Endodermal cell (in vitro differentiated cells): ENCODE data around the gene MTG1. TPM values are rescaled to one million over a fixed set of nuclear protein-coding genes. Genes with fewer than 3 reads are reported as not detected.

Experiments
- DNase-seq: peaks from one replicate; pipeline ENCODE4 v3.0.0-alpha.2; 2017
- H3K27ac ChIP-seq: 2 replicates; pipeline ENCODE4 v1.5.1; 2013; ENCODE audit warnings: mild to moderate bottlenecking, low read depth, low read length, moderate library complexity
- H3K27me3 ChIP-seq: 2 replicates; pipeline ENCODE4 v1.6.1; 2013; ENCODE audit warnings: mild to moderate bottlenecking, low read length, moderate library complexity; ENCODE audit not compliant: insufficient read depth, control insufficient read depth, poor library complexity, severe bottlenecking
- H3K36me3 ChIP-seq: 2 replicates; pipeline ENCODE4 v1.7.0; 2013; ENCODE audit warnings: mild to moderate bottlenecking, low read length, moderate library complexity; ENCODE audit not compliant: control insufficient read depth, insufficient read depth
- H3K4me1 ChIP-seq: one replicate; pipeline ENCODE4 v1.7.0; 2013; ENCODE audit warnings: low read length; ENCODE audit not compliant: control insufficient read depth, insufficient read depth
- H3K4me3 ChIP-seq: 2 replicates; pipeline ENCODE4 v1.5.1; 2013; ENCODE audit warnings: mild to moderate bottlenecking, low read length, moderate library complexity
- H3K9ac ChIP-seq: 2 replicates; pipeline ENCODE4 v1.6.1; 2013; ENCODE audit warnings: mild to moderate bottlenecking, low read length, moderate library complexity; ENCODE audit not compliant: poor library complexity, severe bottlenecking; ENCODE audit errors: extremely low read depth
- H3K9me3 ChIP-seq: 2 replicates; pipeline ENCODE4 v1.6.1; 2013; ENCODE audit warnings: mild to moderate bottlenecking, low read length, moderate library complexity; ENCODE audit not compliant: control insufficient read depth
- H3K27ac Mint-ChIP-seq: 2 replicates; pipeline ENCODE4 v1.8.0; 2020; ENCODE audit warnings: mixed read lengths
- H3K27me3 Mint-ChIP-seq: 2 replicates; pipeline ENCODE4 v1.8.0; 2021; ENCODE audit warnings: mild to moderate bottlenecking, mixed read lengths; ENCODE audit not compliant: insufficient read depth
- H3K36me3 Mint-ChIP-seq: 2 replicates; pipeline ENCODE4 v1.8.0; 2020; ENCODE audit warnings: low read depth, mixed read lengths
- H3K4me1 Mint-ChIP-seq: 2 replicates; pipeline ENCODE4 v1.8.0; 2020; ENCODE audit warnings: mixed read lengths
- H3K4me3 Mint-ChIP-seq: 2 replicates; pipeline ENCODE4 v1.8.0; 2020; ENCODE audit warnings: mild to moderate bottlenecking, moderate library complexity, mixed read lengths
- H3K9me3 Mint-ChIP-seq: 2 replicates; pipeline ENCODE4 v1.8.0; 2020; ENCODE audit warnings: mild to moderate bottlenecking, mixed read lengths
- WGBS, 2 experiments: methylation state at CpG; one replicate each; pipeline versions ENCODE4 v1.1.5 to v1.1.7; 2013; ENCODE audit warnings: missing lambda C conversion rate in 2 of 2, mixed read lengths in 1 of 2; ENCODE audit not compliant: insufficient coverage in 1 of 2, insufficient read length in 1 of 2; 5-methylcytosine and 5-hydroxymethylcytosine counted together
- total RNA-seq, 2 donors: library from RNA; stranded (reverse); fragmentation: NEBNext Ultra II Directional in 1 of 2; extraction: Animal tissue kit (Norgen Biotek cat#: 25700) in 1 of 2; gene quantifications; 2 replicates in 1 of 2; 3 replicates in 1 of 2; pipeline ENCODE4 v1.2.1, GENCODE V29; 2021
- TF ChIP-seq, protein P1 (sequence below): fragments of 200-600 bp; sonication (generic); conservative IDR thresholded peaks from 2 replicates; pipeline ENCODE4 v1.5.0; 2021; ENCODE audit warnings: antibody characterized with exemption, mild to moderate bottlenecking

The MTG1 gene
- total RNA-seq, 2 donors from 2014 or later = 71.3 to 86.0 TPM

DNA sequence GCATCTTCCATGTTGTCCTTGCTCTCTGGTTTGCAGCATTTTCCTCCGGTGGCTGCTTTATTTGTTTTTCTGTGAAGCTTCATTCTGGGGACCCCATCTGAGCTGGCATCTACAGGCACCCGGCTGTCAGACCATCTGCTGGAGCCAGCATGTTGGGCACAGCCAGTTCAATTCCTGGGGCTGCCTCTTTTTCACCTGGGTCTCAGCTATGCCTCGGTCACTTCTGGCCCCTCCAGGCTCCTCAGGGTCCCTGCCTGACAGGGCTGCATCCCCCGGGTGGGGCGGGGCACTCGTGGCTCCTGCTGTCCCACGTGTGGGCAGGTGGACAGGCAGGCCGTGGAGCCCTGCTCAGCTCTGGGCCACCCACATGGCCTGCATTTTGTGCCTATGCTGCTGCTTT, 67.9 kb downstream of the MTG1 start:
- H3K36me3 ChIP-seq = no peaks in the 10 kb centered on the region
- no peak for DNase-seq
- Mint-ChIP-seq H3K9me3 (peaks cover 78% of the 10 kb centered on the region), H3K27ac (no peak overlapping the region), H3K36me3 (peaks cover 2% of the 10 kb centered on the region), H3K4me3 (no peak overlapping the region), H3K4me1 (no peaks in the 10 kb centered on the region), H3K27me3 (no peaks in the 10 kb centered on the region)
- H3K9me3 ChIP-seq = peaks cover 15% of the 10 kb centered on the region
- H3K27ac ChIP-seq = no peak overlapping the region
- H3K4me3 ChIP-seq = no peak overlapping the region
- WGBS, 2 experiments = 65 to 69% methylated on average over 7 to 8 of the region's 8 CpGs
- no peaks in the 10 kb centered on the region for H3K4me1 ChIP-seq
- H3K27me3 ChIP-seq = no peaks in the 10 kb centered on the region
- TF ChIP-seq, protein P1, sequence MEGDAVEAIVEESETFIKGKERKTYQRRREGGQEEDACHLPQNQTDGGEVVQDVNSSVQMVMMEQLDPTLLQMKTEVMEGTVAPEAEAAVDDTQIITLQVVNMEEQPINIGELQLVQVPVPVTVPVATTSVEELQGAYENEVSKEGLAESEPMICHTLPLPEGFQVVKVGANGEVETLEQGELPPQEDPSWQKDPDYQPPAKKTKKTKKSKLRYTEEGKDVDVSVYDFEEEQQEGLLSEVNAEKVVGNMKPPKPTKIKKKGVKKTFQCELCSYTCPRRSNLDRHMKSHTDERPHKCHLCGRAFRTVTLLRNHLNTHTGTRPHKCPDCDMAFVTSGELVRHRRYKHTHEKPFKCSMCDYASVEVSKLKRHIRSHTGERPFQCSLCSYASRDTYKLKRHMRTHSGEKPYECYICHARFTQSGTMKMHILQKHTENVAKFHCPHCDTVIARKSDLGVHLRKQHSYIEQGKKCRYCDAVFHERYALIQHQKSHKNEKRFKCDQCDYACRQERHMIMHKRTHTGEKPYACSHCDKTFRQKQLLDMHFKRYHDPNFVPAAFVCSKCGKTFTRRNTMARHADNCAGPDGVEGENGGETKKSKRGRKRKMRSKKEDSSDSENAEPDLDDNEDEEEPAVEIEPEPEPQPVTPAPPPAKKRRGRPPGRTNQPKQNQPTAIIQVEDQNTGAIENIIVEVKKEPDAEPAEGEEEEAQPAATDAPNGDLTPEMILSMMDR = no peak
- H3K9ac ChIP-seq = no peak overlapping the region

DNA sequence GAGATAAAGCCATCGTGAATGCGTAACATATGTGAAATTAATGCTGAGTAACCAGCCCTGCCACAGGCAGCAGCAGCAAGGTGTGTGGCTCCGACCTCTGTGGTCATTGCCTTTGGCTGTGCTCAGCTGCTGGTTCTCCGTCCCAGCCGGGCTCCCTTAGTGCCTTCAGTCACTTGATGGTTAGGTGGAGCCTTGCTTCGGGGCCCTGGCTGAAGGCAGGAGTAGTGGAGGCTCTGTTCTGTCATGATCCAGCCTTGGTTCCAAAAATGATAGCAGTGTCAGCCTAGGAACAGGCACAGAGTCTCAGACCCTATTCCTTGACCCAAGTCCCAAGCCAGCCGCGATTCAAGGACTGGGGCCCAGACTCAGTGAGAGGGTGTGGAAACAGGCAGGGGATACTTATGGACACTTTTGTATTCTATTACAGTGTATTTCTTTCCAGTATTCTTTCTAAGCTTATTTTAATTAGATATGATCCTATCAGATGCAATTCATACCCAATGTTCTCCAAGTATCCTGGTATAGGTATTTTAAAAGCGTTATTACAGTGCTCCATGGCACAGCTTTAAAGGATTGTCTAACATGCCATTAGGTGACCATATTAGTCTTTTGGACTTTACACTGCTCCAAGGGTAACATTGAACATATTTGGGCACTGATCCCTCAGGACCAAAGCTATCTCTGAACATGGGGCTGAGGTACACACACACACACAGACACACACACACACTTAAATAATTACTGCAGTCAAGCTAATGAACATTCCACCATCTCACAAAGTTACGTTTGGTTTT, 68.8 kb downstream of the MTG1 start:
- TF ChIP-seq, protein P1 = no peak
- Mint-ChIP-seq H3K4me1 (no peaks in the 10 kb centered on the region), H3K4me3 (no peak overlapping the region), H3K27me3 (no peaks in the 10 kb centered on the region), H3K27ac (no peak overlapping the region), H3K36me3 (peaks cover 3% of the 10 kb centered on the region), H3K9me3 (peaks cover 80% of the 10 kb centered on the region)
- H3K4me3 ChIP-seq = no peak overlapping the region
- no peaks in the 10 kb centered on the region for H3K4me1 ChIP-seq
- H3K36me3 ChIP-seq = no peaks in the 10 kb centered on the region
- H3K9me3 ChIP-seq = peaks cover 15% of the 10 kb centered on the region
- no peak overlapping the region for H3K27ac ChIP-seq
- H3K9ac ChIP-seq = no peak overlapping the region
- H3K27me3 ChIP-seq = no peaks in the 10 kb centered on the region
- DNase-seq = no peak
- WGBS, 2 experiments = 80 to 85% methylated on average over 8 to 10 of the region's 10 CpGs

DNA sequence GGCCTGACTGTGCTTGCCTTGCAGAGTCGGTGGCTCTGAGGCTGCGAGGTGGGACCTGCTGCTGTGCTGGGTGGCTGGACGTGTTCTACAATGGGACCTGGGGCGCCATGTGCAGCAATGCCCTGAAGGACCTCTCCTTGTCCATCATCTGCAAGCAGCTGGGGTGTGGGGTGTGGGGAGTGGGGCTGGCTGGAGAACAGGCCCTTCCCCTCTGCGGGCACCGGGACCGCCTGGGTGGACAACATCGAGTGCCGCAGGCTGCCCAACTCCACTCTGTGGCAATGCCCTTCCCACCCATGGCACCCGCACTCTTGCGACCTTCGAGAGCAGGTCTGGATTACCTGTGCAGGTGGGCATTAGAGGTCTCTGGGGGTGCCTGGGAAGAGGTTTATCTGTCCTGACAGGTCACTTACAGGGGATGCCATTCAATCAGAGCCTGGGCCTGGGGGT, 70.7 kb downstream of the MTG1 start:
- Histone ChIP-seq H3K27me3 (no peaks in the 10 kb centered on the region), H3K4me1 (no peaks in the 10 kb centered on the region), H3K36me3 (no peaks in the 10 kb centered on the region), H3K4me3 (no peak overlapping the region), H3K9me3 (peaks cover 15% of the 10 kb centered on the region), H3K27ac (no peak overlapping the region), H3K9ac (no peak overlapping the region)
- WGBS, 2 experiments = 80 to 89% methylated on average over 4 to 12 of the region's 12 CpGs
- H3K27me3 Mint-ChIP-seq = no peaks in the 10 kb centered on the region
- DNase-seq = no peak
- H3K9me3 Mint-ChIP-seq = peaks cover 80% of the 10 kb centered on the region
- no peaks in the 10 kb centered on the region for H3K4me1 Mint-ChIP-seq
- TF ChIP-seq, protein P1 = no peak
- no peak overlapping the region for H3K4me3 Mint-ChIP-seq
- peaks cover 4% of the 10 kb centered on the region for H3K36me3 Mint-ChIP-seq
- H3K27ac Mint-ChIP-seq = no peak overlapping the region
